ENCODE data around the gene UBE3D.

DNA sequence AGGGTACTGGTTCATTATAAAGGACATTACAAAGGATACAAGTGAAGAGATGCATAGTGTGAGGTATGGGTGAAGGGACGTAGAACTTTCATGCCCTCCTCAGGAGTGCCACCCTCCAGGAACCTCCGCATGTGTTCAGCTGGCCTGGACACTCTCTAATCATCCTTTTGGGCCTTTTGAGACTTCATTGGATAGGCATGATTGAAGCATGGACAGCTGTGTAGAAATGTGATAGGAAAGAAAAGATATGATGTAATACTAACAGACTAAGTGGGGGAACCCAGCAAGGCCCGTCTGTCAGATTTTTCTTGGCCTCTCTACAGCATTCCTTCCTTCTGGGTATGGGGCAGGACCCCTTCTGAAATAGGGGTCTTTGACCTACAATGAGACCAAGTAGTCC, 32.9 kb upstream of the UBE3D start:
- no peak for TF ChIP-seq CTCF (IDR thresholded peaks at IDR 0.05)
- no peak for TF ChIP-seq POLR2A (IDR thresholded peaks at IDR 0.05)

Data from uterus (tissue), 2 donors.